HUES64 (cell line): Measurements from ENCODE around the gene LDLRAD3.

Source experiments
- H3K27ac ChIP-seq: 2 replicates; pipeline ENCODE4 v1.7.0; 2013; ENCODE audit warnings: low read depth, low read length, inconsistent platforms
- H3K27me3 ChIP-seq: 2 replicates; pipeline ENCODE4 v1.6.1; 2013; ENCODE audit warnings: mild to moderate bottlenecking, low read length; ENCODE audit not compliant: insufficient read depth
- H3K36me3 ChIP-seq: 2 replicates; pipeline ENCODE4 v1.6.1; 2013; ENCODE audit warnings: mild to moderate bottlenecking, low read length; ENCODE audit not compliant: insufficient read depth
- H3K4me1 ChIP-seq: 2 replicates; pipeline ENCODE4 v1.6.1; 2013; ENCODE audit warnings: mild to moderate bottlenecking, low read length, moderate library complexity; ENCODE audit not compliant: insufficient read depth
- H3K4me3 ChIP-seq: 2 replicates; pipeline ENCODE4 v1.5.1; 2013; ENCODE audit warnings: mild to moderate bottlenecking, low read length, moderate library complexity
- H3K9ac ChIP-seq: 2 replicates; pipeline ENCODE4 v1.6.1; 2013; ENCODE audit warnings: mild to moderate bottlenecking, low read depth, low read length
- H3K9me3 ChIP-seq: 2 replicates; pipeline ENCODE4 v1.6.1; 2013; ENCODE audit warnings: low read depth, low read length; ENCODE audit not compliant: insufficient read depth
- WGBS: fragments of 150-250, 120-280 bp; methylation state at CpG from one replicate; pipeline ENCODE4 v1.1.7; 2013; ENCODE audit warnings: missing lambda C conversion rate; 5-methylcytosine and 5-hydroxymethylcytosine counted together

LDLRAD3 gene

DNA sequence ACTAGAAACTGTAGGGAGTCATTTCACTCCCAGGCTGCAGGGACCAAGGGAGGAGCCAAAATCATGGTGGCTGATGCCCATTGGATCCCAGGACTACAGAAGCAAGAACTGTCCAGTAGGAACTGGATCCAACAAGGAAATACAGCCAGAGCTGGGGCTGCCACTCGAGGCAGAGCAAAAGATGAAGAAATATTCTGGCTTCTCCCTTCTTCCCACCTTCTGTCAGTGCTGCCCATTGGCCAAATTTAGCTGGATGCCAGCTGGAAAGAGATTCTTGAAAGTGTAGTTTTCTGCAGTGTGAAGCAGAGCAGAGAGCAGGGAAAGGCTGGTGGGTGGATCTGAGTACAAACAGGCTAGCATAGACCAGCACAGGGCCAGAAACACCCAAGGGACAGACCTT is 299.8 kb downstream of the LDLRAD3 start:
- Histone ChIP-seq H3K9me3 (no peaks in the 10 kb centered on the region), H3K4me1 (no peaks in the 10 kb centered on the region)
- WGBS, result 77% methylated on average over 1 of the region's 1 CpG

DNA sequence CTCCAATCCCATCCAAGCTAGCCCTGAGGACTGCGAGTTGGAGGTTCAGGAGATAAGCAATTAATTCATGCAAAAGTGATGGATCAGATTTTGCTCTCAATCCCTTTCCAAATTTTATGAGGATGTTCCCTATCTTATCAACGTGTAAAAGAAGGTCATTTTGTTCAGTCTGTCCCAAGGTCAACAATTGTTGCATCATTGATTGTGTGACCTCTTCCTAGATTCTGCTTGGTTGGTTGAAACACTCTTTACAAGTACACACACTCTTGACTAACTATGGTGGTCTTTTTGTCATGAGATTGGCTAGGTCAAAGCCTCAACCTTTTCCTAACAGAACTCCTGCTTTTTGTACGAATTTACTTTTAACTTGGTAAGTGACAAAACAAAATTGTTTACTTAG is 303.6 kb downstream of the LDLRAD3 start:
- WGBS, result 88% methylated on average over 2 of the region's 3 CpGs
- no peaks in the 10 kb centered on the region for H3K27me3 ChIP-seq
- no peaks in the 10 kb centered on the region for H3K4me1 ChIP-seq
- H3K36me3 ChIP-seq, result no peaks in the 10 kb centered on the region
- H3K9me3 ChIP-seq, result no peaks in the 10 kb centered on the region
- H3K9ac ChIP-seq, result no peak overlapping the region
- H3K27ac ChIP-seq, result no peak overlapping the region
- H3K4me3 ChIP-seq, result no peak overlapping the region

More for the DNA sequence above, 299.8 kb downstream of the LDLRAD3 start:
- Histone ChIP-seq H3K27me3 (no peaks in the 10 kb centered on the region), H3K36me3 (no peaks in the 10 kb centered on the region), H3K9ac (no peak overlapping the region), H3K4me3 (no peak overlapping the region), H3K27ac (no peak overlapping the region)

DNA sequence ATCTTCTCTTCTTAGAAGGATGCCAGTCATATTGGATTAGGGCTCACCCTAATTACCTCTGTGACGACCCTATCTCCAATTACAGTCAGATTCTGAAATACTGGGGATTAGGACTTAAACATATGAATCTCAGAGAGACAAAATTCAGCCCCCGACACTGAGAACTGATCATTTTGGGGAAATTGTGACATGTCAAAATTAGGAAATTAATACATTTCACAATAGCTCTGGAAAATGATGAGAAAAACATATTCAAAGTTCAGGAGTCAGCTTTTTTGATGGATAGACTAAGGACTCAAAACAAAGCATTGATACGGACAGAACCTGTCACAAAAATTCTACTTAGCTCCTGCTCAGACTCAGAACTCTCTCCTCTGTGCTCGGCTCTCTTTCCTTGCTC is 304.6 kb downstream of the LDLRAD3 start:
- Histone ChIP-seq H3K36me3 (no peaks in the 10 kb centered on the region), H3K27ac (no peak overlapping the region), H3K4me1 (0 out of 2 replicates have a peak, but pooled peaks cover 6% of the 10 kb centered on the region), H3K27me3 (no peaks in the 10 kb centered on the region), H3K4me3 (no peak overlapping the region), H3K9me3 (no peaks in the 10 kb centered on the region), H3K9ac (no peak overlapping the region)
- 74% methylated on average over 3 of the region's 4 CpGs for whole genome bisulfite sequencing

DNA sequence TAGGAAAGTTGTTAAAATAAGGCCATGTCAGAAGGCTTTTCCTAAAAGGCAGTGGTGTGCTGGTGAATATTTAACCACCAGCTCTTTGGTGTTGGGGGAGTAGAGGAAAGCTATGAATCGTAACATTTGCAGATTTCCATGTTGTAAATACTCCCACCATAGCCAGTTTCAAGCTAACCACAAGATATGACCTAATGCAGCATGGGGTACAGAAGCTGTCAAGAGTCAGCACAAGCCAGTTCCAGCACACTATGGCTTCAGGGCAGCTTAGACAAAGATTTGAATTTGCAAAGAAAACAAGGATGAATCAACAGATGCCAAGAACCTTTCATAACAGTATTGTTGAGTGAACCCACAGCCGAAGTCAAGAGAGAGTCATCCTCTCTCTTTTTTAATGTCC is 305.4 kb downstream of the LDLRAD3 start:
- Histone ChIP-seq H3K36me3 (no peaks in the 10 kb centered on the region), H3K9me3 (no peaks in the 10 kb centered on the region), H3K27me3 (no peaks in the 10 kb centered on the region), H3K4me3 (no peak overlapping the region), H3K9ac (no peak overlapping the region), H3K4me1 (0 out of 2 replicates have a peak, but pooled peaks cover 6% of the 10 kb centered on the region), H3K27ac (no peak overlapping the region)
- WGBS, result 94% methylated on average over 2 of the region's 2 CpGs

DNA sequence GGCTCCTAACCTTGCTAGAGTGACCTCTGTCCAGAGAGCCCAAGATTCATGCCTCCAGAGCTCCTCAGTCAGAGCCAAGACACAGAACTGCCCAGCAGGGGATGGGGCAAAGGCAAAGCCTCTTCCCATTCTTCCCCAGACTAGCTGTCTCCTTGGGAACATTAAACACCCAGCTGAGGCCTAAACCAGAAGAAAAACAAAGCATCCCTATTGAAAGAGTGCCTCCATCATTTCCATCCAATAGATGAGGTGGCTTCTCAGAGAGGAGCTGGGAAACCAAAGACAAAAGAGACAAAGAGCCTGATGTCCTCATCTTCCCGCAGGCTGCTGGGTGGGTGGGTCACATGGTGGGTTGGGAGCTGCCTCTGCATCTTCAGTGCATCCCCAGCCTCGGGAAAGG is 308.0 kb downstream of the LDLRAD3 start:
- H3K36me3 ChIP-seq, result no peaks in the 10 kb centered on the region
- H3K4me3 ChIP-seq, result no peak overlapping the region
- 65% methylated on average over 2 of the region's 2 CpGs for WGBS
- H3K27me3 ChIP-seq, result no peaks in the 10 kb centered on the region
- H3K4me1 ChIP-seq, result 0 out of 2 replicates have a peak, but pooled peaks cover 6% of the 10 kb centered on the region
- H3K27ac ChIP-seq, result no peak overlapping the region
- H3K9me3 ChIP-seq, result peaks cover 5% of the 10 kb centered on the region; the same call in 1 of the 2 replicates
- no peak overlapping the region for H3K9ac ChIP-seq

DNA sequence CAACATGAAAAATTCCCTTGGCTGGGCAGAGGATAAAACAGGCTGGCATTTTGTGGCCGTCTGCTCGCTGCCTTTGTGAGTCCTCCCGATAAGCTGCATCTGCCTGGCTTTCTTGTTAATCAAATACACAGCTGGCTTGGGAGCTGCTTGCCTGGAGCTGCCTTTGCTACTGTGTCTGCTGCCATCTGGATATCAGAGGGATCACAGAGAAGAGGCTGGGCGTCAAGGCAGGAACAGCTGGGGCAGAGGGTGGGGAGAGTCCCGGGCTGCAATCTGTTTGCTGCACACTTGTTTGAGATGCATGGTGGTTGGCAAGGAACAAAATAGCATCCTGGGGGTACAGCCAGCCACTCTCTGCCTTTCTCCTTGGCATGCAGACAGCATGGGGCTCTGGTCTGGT is 309.4 kb downstream of the LDLRAD3 start:
- no peaks in the 10 kb centered on the region for H3K36me3 ChIP-seq
- H3K4me3 ChIP-seq, result no peak overlapping the region
- H3K27me3 ChIP-seq, result no peaks in the 10 kb centered on the region
- no peak overlapping the region for H3K27ac ChIP-seq
- peaks cover 5% of the 10 kb centered on the region; the same call in 1 of the 2 replicates for H3K9me3 ChIP-seq
- no peak overlapping the region for H3K9ac ChIP-seq
- 64% methylated on average over 5 of the region's 5 CpGs for WGBS
- 0 out of 2 replicates have a peak, but pooled peaks cover 7% of the 10 kb centered on the region for H3K4me1 ChIP-seq

DNA sequence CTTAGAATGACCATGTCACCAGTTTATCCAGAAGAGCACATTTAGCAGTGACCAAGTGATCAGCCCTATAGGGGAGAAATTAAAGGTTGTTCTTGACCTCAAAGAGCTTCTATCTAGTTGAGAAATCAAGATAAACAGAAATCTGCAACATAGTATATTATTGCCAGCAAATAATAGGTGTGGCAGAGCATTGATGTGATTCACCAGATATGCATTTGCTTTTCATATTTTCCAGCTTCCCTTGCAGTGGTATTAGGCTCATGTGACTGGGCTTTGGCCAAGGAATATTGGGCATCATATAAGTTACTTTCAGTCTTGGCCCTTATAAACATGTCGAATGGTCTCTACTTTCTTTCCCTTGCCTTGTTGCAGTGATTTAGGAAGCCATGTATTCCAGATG is 310.9 kb downstream of the LDLRAD3 start:
- no peaks in the 10 kb centered on the region for H3K27me3 ChIP-seq
- H3K27ac ChIP-seq, result no peak overlapping the region
- whole genome bisulfite sequencing, result 100% methylated on average over 1 of the region's 1 CpG
- H3K36me3 ChIP-seq, result no peaks in the 10 kb centered on the region
- no peak overlapping the region for H3K4me3 ChIP-seq
- peaks cover 5% of the 10 kb centered on the region; the same call in 1 of the 2 replicates for H3K9me3 ChIP-seq
- H3K9ac ChIP-seq, result no peak overlapping the region
- 0 out of 2 replicates have a peak, but pooled peaks cover 11% of the 10 kb centered on the region for H3K4me1 ChIP-seq

DNA sequence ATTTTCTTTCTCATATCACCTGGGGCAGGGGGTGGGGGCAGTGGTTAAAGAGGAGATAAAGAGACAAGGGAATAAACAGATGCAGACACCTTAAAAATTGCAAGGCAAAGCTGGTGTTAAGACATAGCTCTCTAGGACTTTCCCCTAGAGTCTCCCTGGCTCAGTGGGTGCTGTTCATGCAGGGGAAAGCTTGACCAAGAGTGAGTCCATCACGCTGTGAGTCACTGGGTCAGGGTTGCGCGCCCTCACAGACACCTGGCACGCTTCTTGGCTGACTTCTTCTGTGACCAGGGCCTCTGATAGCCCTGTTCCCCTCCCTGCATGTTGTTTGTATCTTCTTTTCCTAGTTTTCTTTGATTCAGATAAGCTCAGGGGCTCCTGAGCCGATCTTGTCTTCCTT is 313.5 kb downstream of the LDLRAD3 start:
- no peaks in the 10 kb centered on the region for H3K27me3 ChIP-seq
- no peak overlapping the region for H3K4me3 ChIP-seq
- H3K27ac ChIP-seq, result no peak overlapping the region
- no peaks in the 10 kb centered on the region for H3K36me3 ChIP-seq
- no peak overlapping the region for H3K9ac ChIP-seq
- WGBS, result 73% methylated on average over 5 of the region's 5 CpGs
- H3K9me3 ChIP-seq, result peaks cover 5% of the 10 kb centered on the region; the same call in 1 of the 2 replicates
- H3K4me1 ChIP-seq, result 0 out of 2 replicates have a peak, but pooled peaks cover 11% of the 10 kb centered on the region

DNA sequence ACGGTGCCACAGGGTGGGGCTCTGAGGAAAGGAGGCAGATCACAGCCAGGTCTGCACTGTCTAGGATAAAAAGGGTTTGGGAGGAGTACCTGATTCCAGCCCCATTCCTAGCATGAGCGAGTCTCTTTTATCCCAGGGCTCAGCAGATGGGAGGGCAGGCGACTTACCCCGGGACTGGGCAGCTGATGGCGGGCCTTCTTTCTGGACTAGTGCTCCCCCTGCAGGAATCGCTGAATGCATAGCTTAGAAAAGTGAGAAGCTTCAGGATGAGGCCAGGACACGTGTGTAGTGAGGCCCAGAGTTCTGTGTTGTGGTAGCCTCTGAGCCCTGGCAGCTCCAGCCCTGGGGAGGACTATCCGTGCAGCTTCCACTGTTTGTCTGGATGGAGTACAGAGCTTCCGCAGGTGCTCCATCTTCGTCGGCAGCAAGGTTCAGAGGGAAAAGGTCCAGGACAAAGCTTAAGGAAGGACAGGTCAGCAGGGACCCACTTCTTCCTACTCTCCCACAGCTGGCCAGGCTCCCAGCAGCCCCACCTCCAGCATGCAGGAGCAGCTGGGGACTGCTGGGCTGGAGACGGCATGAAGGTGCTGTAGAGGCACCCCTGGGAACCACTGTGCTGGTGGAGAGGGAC is 315.0 kb downstream of the LDLRAD3 start:
- H3K27ac ChIP-seq, result no peak overlapping the region
- no peaks in the 10 kb centered on the region for H3K27me3 ChIP-seq
- H3K9ac ChIP-seq, result no peak overlapping the region
- H3K36me3 ChIP-seq, result no peaks in the 10 kb centered on the region
- peaks cover 5% of the 10 kb centered on the region; the same call in 1 of the 2 replicates for H3K9me3 ChIP-seq
- 0 out of 2 replicates have a peak, but pooled peaks cover 5% of the 10 kb centered on the region for H3K4me1 ChIP-seq
- whole genome bisulfite sequencing, result 51% methylated on average over 12 of the region's 12 CpGs
- no peak overlapping the region for H3K4me3 ChIP-seq

DNA sequence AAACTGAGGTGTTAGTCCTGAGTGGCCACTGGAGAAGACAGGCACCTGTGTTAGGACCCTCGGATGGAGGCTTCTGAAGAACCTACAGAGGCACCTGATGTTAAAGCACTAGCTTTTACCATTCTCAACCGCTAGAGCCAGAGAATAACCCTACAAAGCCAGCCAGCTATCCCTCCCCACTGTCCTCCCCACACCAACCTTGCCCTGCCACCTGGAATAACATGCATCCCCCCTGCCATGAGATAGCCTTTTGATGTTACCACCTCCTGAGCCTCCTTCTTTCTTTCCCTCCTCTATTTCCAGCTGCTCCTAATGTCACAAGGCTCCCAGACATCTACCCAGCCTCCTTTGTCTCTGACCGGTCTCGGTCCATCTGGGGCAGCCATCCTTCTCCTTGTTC is 317.2 kb downstream of the LDLRAD3 start:
- H3K27ac ChIP-seq, result no peak overlapping the region
- H3K9me3 ChIP-seq, result peaks cover 4% of the 10 kb centered on the region; the same call in 1 of the 2 replicates
- H3K36me3 ChIP-seq, result no peaks in the 10 kb centered on the region
- H3K4me1 ChIP-seq, result 0 out of 2 replicates have a peak, but pooled peaks cover 5% of the 10 kb centered on the region
- no peaks in the 10 kb centered on the region for H3K27me3 ChIP-seq
- no peak overlapping the region for H3K9ac ChIP-seq
- H3K4me3 ChIP-seq, result no peak overlapping the region
- WGBS, result 76% methylated on average over 4 of the region's 4 CpGs

DNA sequence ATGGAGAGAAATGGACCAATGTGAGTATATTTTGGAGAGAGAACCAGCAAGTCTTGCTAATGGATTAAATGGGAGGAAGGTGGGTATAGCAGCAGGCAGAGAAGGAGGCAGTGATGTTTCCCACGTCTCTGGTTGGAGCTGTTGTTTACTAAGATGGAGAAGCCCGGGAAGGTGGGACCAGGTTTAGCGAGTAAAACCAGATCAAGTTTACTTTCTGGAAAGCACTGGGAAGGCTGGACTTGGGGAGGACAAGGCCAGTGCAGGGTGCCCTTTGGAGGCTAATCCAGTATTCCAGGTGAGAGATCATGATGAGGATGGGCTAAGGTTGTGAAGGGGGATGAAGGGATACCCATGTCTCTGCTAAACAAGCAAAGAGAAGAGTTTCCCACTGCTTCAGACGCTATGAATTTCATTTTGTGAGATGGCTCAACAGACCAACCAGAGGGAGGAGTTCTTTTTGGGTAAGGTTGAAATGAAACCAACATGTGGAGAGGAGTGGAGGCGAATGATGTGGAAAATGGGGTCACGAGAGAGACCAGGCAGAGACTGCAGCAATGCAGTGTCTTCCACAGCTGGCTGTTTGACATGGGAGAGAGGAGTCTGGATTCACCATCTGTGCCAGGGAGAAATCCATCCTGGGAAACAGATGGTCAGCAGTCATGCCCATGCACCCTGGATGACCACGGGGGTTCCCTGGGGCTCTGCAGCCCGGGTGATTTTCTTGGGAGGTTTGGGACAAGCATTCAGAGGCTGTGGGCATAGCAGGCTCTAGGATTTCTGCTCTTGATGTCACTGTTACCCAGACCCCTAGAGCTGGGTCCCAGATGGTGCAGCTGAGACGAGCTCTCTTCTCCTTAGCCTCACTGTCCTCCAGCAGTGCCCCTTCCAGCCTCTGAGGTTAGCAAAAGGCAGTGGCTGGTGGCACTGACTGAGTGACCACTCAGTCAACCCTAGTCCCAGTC is 320.4 kb downstream of the LDLRAD3 start:
- no peak overlapping the region for H3K9ac ChIP-seq
- H3K4me3 ChIP-seq, result no peak overlapping the region
- H3K4me1 ChIP-seq, result no peaks in the 10 kb centered on the region
- 78% methylated on average over 9 of the region's 9 CpGs for WGBS
- H3K9me3 ChIP-seq, result no peaks in the 10 kb centered on the region
- H3K27me3 ChIP-seq, result no peaks in the 10 kb centered on the region
- H3K36me3 ChIP-seq, result no peaks in the 10 kb centered on the region
- no peak overlapping the region for H3K27ac ChIP-seq
